Activated CD4-positive, alpha-beta T cell treated with anti-CD3 and anti-CD28 coated beads for 1 hour (primary cell): Measurements from ENCODE around the gene ZNF774.
A peak's percentile ranks its signal among the peaks of the same experiment; 100 is the strongest.
"Not testable (repeated sequence)": the region's sequence is repeated elsewhere in the genome, so short reads cannot be mapped to it uniquely, and the experiment has no call there.

Source experiments
- DNase-seq: peaks from one replicate; pipeline ENCODE4 v3.0.0-alpha.2; 2020

The ZNF774 gene

DNA sequence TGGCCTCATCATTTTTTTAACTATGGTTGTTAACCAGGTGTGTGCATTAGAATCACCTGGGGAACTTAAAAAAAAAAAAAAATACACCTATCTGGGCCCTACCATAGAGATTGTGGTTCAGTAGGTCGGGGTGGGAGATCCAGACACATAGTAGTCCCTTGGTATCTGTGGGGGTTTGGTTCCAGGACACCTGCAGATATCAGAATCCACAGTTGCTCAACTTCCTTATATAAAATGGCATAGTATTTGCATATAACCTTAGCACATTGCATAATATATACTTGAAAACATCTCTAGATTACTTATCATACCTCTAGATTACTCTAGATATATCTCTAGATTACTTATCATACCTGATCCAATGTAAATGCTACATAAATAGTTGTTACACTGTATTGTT lies 41.0 kb downstream of the ZNF774 start:
- DNase-seq, result no peak

DNA sequence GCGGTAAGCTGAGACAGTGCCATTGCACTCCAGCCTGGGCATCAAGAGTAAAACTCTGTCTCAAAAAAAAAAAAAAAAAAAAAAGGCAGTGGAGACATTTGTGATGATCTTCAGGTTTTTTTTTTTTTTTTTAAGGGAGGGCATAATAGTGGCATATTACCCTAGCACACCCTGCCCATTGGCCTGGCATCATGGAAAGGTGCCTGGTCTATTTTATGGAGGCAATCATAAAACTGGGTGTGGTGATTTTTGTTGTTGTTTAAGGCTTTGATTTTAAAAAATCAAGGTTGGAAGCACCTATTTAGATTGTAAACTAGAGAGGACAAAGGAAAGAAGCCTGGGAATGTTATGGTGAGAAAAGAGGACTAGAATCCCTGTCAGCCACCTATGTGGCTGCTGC lies 42.0 kb downstream of the ZNF774 start:
- DNase-seq, result no peak

DNA sequence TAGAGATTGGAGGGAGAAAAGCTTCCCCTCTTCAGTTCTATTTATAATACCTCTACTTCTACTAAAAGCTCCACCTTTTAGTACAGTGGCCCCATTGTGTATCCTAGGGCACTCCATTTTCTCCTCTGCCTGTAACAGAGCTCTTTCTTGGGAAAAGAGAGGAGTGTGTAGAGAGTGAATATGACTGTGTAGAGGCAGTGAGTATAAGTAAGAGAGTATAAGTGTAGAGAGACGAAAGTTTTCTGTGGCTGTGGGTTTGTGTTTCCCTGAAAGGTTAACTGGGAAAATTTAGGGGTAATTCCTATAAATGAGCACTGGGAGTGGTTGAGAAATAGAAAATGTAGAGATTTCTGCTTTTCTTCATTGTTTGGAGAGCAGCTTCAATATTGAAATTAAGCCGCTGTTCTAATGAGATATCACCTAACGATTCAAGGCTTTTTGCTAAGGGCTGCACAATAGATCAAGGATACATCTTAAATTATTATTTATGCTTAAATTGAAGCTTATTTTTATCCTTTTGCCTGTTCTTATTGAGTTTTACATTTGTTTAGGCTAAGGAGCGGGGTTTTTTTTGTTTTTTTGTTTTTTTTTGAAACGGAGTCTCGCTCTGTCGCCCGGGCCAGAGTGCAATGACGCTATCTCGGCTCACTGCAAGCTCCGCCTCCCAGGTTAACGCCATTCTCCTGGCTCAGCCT lies 42.8 kb downstream of the ZNF774 start:
- no peak for DNase-seq

DNA sequence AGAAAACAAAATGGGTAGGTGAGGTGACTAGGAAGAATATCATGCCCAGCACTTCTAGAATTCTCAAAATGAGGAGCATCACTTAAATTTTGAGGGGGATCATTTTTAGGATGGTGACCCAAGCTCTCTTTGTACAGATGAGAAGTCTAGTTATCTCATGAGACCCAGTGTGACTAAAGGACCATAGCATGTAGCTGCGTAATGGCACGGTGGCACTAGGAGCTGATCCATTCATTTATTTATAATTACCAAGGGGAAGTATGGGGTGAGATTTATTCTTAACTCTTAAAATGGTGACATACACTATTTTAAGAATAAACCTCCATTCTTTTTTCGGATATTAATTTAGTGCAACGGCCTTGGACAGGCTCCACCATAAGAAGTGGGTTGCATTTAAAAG lies 44.2 kb downstream of the ZNF774 start:
- DNase-seq, result no peak

DNA sequence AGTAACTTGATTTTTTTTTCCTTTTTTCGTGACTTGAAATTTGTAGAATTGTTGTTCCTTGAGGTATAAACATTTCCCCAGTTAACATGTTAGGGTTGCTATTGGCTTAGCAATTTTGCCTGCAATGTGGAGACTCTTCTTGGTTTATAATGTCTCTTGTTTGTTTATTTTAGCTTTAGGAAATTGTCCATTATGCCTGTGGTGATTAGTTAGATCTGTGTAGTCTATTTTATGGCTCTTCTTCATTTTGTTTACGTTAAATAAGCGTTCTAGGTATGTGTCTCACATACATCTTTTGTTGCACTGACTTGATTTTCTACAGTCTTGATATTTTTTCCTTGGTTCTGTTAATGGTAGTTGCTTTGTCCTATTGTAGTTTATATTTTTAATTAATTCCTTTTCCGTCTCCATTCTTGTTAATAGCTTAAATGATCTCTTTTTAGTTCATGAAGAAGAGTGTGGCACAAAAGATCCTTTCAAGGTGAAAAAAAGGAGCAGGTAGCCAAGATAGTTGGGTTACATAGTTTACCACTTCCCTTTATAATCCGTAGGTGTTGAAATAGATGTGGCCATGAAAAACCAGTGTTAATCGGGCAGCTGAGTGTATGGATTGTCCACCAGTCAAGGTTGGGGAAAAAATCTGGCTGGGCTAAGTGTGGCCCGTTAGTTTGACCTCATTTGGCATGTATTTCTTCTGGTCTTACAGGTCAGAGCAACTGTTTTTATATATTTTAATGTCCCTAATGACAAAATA lies 48.1 kb downstream of the ZNF774 start:
- no peak for DNase-seq

DNA sequence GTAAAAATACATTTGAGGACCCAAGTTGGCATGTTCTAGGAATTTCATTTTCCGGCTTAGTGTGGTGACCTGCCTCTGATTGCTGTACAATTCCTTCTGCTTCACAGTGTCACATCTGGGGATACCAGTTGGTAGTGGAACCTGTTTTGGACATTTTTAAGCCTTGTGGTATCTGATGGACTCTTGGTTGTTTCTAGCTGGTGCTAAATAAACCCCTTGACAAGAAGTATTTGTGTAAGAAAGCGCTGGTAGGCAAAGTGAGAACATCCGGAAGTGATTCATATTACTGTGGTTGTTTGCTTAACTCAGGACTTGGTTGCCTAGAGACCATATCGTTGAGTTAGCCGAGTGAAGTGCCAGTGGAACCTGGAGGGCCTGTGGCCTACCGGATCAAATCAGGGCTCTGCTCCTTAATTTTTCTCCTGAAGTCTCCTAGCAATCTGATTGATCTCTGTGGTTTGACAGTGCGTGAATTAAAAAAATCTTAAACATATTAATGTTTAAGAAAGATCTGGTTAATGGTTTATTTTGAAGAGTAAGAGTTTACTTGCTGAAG lies 48.8 kb downstream of the ZNF774 start:
- DNase-seq, result peak; percentile 34

DNA sequence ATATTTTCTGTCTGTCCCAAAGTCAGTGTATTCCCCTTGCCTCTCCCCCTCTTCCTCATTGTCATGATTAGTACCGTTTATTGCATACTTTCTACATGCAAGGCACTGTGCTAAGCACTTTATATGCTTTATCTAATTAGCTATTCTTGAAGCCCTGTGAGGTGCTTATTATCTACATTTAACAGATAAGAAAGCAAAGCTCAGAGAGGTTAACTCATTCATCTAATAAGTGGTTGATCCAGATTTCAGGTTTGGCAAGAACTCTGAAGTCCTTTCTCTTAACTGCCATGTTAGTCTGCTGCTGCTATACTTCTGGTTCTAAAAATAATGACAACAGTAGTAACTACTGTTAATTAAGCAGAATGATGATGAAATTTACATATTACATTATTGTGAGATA lies 49.4 kb downstream of the ZNF774 start:
- DNase-seq, result no peak

DNA sequence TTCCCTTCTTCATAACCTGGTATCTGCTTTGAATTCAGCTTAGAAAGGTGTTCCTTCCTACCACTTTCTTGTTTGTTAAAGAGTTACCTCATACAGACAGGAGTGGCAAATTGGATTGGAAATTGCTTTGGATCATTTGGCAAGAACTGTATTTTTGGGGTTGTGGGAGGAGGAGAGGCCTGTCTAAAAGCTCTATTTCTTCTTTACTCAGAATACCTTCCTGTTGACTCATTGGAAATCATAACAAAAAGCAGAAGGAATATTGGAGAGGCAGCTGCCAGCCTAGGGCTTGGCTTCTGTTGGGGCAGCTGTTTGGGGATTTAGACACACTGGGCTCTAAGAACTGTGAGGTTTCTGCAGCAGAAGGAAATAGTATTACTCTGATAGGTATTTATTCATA lies 50.1 kb downstream of the ZNF774 start:
- DNase-seq, result no peak

DNA sequence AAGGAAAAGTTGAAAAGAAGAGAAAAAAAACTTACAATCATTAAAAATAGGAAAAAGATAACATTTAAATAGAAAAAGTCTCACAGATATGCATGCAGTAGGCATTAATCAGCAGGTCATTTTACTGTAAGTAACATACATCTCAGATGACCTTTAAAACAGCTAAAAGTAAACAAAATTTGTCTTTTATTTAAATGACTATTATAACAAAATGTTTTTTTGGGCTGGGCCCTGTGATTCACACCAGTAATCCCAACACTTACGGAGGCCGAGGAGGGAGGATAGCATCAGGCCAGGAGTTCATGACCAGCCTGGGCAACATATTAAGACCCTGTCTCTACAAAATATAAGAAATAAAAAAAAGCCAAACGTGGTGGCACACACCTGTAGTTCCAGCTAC lies 50.7 kb downstream of the ZNF774 start:
- no peak for DNase-seq

DNA sequence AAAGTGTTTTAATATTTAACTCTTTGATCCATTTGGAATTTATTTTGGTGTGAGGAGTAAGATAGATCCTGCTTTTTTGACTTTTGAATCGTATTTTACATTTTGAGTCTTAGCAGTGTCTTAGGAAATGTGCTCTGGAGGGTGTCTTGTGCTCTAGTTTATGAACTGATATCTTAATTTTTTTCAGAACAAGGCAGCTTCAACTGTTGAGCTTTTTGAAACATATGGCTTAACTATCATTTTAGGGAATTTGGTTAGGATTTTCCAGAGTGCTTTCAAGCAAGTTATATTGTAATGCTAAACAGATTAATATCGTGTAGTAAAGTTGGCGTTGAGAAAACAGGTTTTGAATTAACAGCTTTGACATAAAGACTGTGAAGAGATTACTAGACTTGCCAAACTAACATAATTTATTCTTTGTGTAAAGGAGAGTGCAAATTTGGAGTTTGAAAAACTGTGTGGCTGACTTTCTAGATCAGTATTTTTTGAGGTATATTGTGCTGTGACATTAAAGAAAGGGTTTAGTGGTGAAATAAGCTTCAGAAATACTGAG lies 53.0 kb downstream of the ZNF774 start:
- DNase-seq, result no peak

DNA sequence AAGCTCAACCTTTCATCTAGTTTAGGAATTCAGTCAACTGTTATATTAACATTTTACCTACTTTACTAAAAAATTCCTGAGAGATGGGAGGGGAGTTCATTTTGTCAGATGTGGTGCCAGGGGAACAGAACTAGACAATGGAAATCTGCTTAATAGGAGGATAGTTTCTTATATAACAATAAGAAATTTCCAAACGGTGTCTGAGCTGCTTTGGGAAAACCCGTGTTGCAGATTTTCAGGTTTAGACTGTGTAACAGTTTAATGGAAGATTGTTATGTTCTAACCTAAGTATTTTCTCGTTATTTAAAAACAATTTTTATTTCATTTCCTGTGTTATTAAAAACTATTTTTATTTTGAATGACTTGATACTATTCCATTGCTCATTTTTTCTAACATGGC lies 55.3 kb downstream of the ZNF774 start:
- DNase-seq, result no peak

DNA sequence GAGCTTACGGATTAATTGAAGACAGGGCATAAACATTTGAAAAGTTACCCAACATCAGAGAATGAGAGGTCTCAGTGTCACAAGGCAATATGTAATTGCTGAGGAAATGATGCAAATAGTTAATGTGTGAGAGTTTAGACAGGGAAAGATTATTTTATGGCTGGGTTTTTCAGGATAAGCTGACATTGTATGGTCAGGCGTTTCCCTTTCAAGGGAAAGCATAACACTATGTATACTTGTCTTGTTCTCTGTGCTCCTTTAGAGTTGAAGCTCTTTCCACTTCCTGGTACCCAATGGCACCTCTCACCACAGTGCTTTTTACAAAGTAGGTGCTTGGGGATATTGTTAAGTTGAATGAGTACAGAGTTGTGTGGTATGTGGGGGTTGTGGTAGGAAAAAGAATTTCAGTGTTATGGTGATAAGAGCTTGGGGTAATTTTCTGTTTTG lies 55.8 kb downstream of the ZNF774 start:
- no peak for DNase-seq

DNA sequence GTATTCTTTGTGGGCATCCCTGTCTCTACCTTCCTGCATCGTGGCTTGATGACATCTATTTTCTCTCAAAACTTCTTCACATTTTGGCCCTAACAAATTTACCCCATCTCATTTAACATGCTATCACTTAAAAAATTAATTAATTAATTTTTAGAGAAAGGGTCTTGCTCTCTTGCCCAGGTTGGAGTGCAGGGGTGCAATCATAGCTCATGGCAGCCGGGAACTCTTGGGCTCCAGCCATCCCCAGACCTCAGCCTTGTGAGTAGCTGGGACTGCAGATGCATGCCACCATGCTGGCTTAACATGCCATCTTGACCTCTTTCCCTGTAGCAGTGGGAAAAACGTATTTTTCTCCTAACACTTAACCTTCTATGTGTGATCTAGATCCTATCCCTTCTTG lies 56.6 kb downstream of the ZNF774 start:
- no peak for DNase-seq

DNA sequence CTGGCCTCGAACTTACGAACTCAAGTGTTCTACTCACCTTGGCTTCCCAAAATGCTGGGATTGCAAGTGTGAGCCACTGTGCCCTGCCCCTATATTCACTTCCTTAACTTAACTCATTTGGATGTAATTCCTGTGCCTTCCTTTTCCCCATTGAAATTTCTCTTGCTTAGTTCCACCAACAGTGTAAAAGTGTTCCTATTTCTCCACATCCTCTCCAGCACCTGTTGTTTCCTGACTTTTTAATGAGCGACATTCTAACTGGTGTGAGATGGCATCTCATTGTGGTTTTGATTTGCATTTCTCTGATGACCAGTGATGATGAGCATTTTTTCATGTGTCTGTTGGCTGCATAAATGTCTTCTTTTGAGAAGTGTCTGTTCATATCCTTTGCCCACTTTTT lies 57.5 kb downstream of the ZNF774 start:
- not testable (repeated sequence) for DNase-seq

DNA sequence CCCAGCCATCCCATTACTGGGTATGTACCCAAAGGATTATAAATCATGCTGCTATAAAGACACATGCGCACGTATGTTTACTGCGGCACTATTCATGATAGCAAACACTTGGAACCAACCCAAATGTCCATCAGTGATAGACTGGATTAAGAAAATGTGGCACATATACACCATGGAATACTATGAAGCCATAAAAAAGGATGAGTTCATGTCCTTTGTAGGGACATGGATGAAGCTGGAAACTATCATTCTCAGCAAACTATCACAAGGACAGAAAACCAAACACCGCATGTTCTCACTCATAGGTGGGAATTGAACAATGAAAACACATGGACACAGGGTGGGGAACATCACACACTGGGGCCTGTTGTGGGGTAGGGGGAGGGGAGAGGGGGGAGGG lies 58.2 kb downstream of the ZNF774 start:
- DNase-seq, result not testable (repeated sequence)

DNA sequence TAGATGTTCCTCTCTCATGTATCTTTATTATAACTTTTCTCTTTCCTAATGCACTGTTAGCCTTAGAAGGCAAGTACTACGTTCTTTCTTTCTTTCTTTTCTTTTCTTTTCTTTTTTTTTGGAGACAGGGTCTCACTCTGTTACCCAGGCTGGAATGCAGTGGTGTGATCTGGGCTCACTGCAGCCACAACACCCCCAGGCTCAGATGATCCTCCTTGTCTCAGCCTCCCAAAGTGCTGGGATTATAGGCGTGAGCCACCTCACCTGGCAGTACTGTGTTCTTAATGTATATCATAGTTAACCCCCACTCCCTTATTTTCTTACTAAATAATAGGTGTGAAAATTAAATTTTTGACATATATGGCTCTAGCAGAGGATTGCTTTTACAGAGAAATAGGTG lies 59.1 kb downstream of the ZNF774 start:
- DNase-seq, result no peak
